Prostate gland (tissue), 2 donors: ENCODE measurements around the gene DUSP14. TPM values are rescaled to one million over a fixed set of nuclear protein-coding genes. Genes with fewer than 3 reads are reported as not detected.

Source experiments
- DNase-seq: peaks from one replicate; pipeline ENCODE4 v3.0.0-alpha.2; 2019; ENCODE audit warnings: low spot score
- H3K27ac ChIP-seq, 2 donors: fragments of 200-600 bp; sonication (generic); 2 replicates each; pipeline ENCODE4 v1.5.1; 2017 to 2019
- H3K27me3 ChIP-seq: fragments of 200-600 bp; sonication (generic); replicated peaks from 2 replicates; pipeline ENCODE4 v1.5.1; 2019; ENCODE audit not compliant: insufficient read depth
- H3K36me3 ChIP-seq, 2 donors: fragments of 200-600 bp; sonication (generic); 1 replicate in 1 of 2; 2 replicates in 1 of 2; pipeline versions ENCODE4 v1.5.1 to v1.8.1; 2017 to 2019
- H3K4me1 ChIP-seq: fragments of 200-600 bp; sonication (generic); replicated peaks from 2 replicates; pipeline ENCODE4 v1.5.1; 2019
- H3K4me3 ChIP-seq, 2 donors: fragments of 200-600 bp; sonication (generic); 2 replicates each; pipeline ENCODE4 v1.5.1; 2017 to 2019
- H3K9me3 ChIP-seq: fragments of 200-600 bp; sonication (generic); 2 replicates; pipeline ENCODE4 v1.5.1; 2017
- CTCF ChIP-seq, 4 experiments: fragments of 200-600 bp in 2 of 4; fragments of 450-650 bp in 2 of 4; sonication (generic) in 2 of 4; IDR thresholded peaks; 1 replicate in 3 of 4; 2 replicates in 1 of 4; pipeline ENCODE4 v1.5.1; 2016 to 2019; ENCODE audit warnings: antibody characterized with exemption in 4 of 4, mild to moderate bottlenecking in 2 of 4, moderate library complexity in 2 of 4
- POLR2A ChIP-seq: fragments of 450-650 bp; IDR thresholded peaks from one replicate; pipeline ENCODE4 v1.6.1; 2016; ENCODE audit warnings: antibody characterized with exemption, mild to moderate bottlenecking
- POLR2AphosphoS5 ChIP-seq: sonication (generic); formaldehyde crosslinking; IDR thresholded peaks from one replicate; pipeline ENCODE4 v1.6.1; 2017; ENCODE audit warnings: antibody characterized with exemption
- WGBS: methylation state at CpG from one replicate; pipeline ENCODE4 v1.1.5; 2018; 5-methylcytosine and 5-hydroxymethylcytosine counted together
- intact Hi-C: fragments of 100-400 bp; cut with DNase I; formaldehyde crosslinking; loops from one replicate; pipeline ENCODE4 v1.14.2; 2022
- total RNA-seq, 2 donors: library from RNA; depleted of rRNA; stranded (reverse); fragments of >200 nt; gene quantifications; one replicate each; pipeline ENCODE4 v1.1.0, GENCODE V29; 2016

DUSP14 gene
- total RNA-seq, 2 donors from 2014 or later: 28.7 to 31.0 TPM

GRCh38 chr17:37463039-37463438 is 26.7 kb upstream of the DUSP14 start:
- Histone ChIP-seq H3K4me3 (no peak overlapping the region), H3K4me1 (no peaks in the 10 kb centered on the region), H3K9me3 (no peaks in the 10 kb centered on the region), H3K27me3 (no peaks in the 10 kb centered on the region), H3K27ac (no peak overlapping the region), H3K36me3 (no peaks in the 10 kb centered on the region)
- WGBS: 94% methylated on average over 3 of the region's 3 CpGs
- intact Hi-C loops: no loop called here
- no peak for DNase-seq
- TF ChIP-seq CTCF (IDR thresholded peaks at IDR 0.05) (no peak), POLR2A (no peak), POLR2AphosphoS5 (no peak)

GRCh38 chr17:37465069-37465616 is 24.5 kb upstream of the DUSP14 start:
- no peaks in the 10 kb centered on the region for H3K27me3 ChIP-seq
- intact Hi-C loops: no loop called here
- 98% methylated on average over 7 of the region's 7 CpGs for WGBS
- TF ChIP-seq POLR2AphosphoS5 (no peak), CTCF (IDR thresholded peaks at IDR 0.05) (no peak), POLR2A (no peak)
- no peak for DNase-seq
- no peaks in the 10 kb centered on the region for H3K9me3 ChIP-seq
- H3K4me3 ChIP-seq: no peak overlapping the region
- H3K36me3 ChIP-seq: no peaks in the 10 kb centered on the region
- no peaks in the 10 kb centered on the region for H3K4me1 ChIP-seq
- no peak overlapping the region for H3K27ac ChIP-seq

GRCh38 chr17:37466471-37466870 is 23.2 kb upstream of the DUSP14 start:
- Histone ChIP-seq H3K4me3 (no peak overlapping the region), H3K27me3 (no peaks in the 10 kb centered on the region), H3K9me3 (no peaks in the 10 kb centered on the region), H3K36me3 (no peaks in the 10 kb centered on the region), H3K4me1 (no peaks in the 10 kb centered on the region), H3K27ac (no peak overlapping the region)
- no peak for DNase-seq
- WGBS: 75% methylated on average over 1 of the region's 1 CpG
- TF ChIP-seq POLR2A (no peak), CTCF (IDR thresholded peaks at IDR 0.05) (no peak), POLR2AphosphoS5 (no peak)
- intact Hi-C loops: no loop called here

GRCh38 chr17:37470181-37470580 is 19.5 kb upstream of the DUSP14 start:
- H3K27ac ChIP-seq: no peak overlapping the region
- no peak overlapping the region for H3K4me3 ChIP-seq
- no peaks in the 10 kb centered on the region for H3K27me3 ChIP-seq
- DNase-seq: no peak
- TF ChIP-seq POLR2AphosphoS5 (no peak), CTCF (IDR thresholded peaks at IDR 0.05) (no peak)
- 81% methylated on average over 7 of the region's 7 CpGs for WGBS
- intact Hi-C loops: no loop called here
- no peaks in the 10 kb centered on the region for H3K9me3 ChIP-seq
- H3K36me3 ChIP-seq: peaks cover 0 to under 1% of the 10 kb centered on the region in 2 donors
- H3K4me1 ChIP-seq: no peaks in the 10 kb centered on the region

- Histone ChIP-seq H3K27ac (peak overlapping the region; percentile 37 to 38), H3K27me3 (no peaks in the 10 kb centered on the region), H3K4me3 (no peak overlapping the region), H3K9me3 (no peaks in the 10 kb centered on the region), H3K36me3 (peaks cover 0 to 4% of the 10 kb centered on the region in 2 donors), H3K4me1 (peaks cover 3% of the 10 kb centered on the region)
- 92% methylated on average over 1 of the region's 1 CpG for WGBS
- TF ChIP-seq POLR2AphosphoS5: no peak
- TF ChIP-seq CTCF (IDR thresholded peaks at IDR 0.05): no peak
- no peak for TF ChIP-seq POLR2A
- intact Hi-C loops: no loop called here
- no peak for DNase-seq
Observed at GRCh38 chr17:37475731-37476420, 13.8 kb upstream of the DUSP14 start.
